GM12875 (cell line): ENCODE data around the gene RPUSD4.

Experiments
- H3K4me3 ChIP-seq: one replicate; pipeline ENCODE4 v1.5.1; 2011; ENCODE audit warnings: low read depth, low read length, control low read depth
- TF ChIP-seq, protein P1 (sequence below): IDR thresholded peaks from 2 replicates; pipeline ENCODE4 v1.5.1; 2011; ENCODE audit warnings: low read depth, mild to moderate bottlenecking, control low read depth, inconsistent platforms, low read length, moderate library complexity, borderline replicate concordance; ENCODE audit not compliant: insufficient read depth

Gene RPUSD4

DNA sequence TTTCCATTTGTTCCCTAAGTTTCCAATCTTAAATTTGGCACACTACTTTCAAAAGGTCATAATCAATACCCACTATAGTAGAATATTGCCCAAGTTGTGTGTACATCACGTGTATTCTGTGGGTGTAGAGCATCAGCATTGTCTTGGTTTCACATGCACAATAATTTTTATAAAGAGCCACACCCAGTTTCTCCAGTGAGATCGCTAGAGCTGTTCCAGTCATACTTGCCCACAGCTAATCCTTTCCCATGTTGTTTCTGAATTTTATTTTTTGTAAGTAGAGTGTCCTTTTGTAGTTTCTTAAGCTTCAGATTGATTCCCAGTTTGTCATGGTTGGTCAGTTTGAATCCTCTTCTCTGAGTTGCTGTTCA lies 13.8 kb upstream of the RPUSD4 start:
- H3K4me3 ChIP-seq: no peak overlapping the region
- TF ChIP-seq, protein P1, sequence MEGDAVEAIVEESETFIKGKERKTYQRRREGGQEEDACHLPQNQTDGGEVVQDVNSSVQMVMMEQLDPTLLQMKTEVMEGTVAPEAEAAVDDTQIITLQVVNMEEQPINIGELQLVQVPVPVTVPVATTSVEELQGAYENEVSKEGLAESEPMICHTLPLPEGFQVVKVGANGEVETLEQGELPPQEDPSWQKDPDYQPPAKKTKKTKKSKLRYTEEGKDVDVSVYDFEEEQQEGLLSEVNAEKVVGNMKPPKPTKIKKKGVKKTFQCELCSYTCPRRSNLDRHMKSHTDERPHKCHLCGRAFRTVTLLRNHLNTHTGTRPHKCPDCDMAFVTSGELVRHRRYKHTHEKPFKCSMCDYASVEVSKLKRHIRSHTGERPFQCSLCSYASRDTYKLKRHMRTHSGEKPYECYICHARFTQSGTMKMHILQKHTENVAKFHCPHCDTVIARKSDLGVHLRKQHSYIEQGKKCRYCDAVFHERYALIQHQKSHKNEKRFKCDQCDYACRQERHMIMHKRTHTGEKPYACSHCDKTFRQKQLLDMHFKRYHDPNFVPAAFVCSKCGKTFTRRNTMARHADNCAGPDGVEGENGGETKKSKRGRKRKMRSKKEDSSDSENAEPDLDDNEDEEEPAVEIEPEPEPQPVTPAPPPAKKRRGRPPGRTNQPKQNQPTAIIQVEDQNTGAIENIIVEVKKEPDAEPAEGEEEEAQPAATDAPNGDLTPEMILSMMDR: no peak

DNA sequence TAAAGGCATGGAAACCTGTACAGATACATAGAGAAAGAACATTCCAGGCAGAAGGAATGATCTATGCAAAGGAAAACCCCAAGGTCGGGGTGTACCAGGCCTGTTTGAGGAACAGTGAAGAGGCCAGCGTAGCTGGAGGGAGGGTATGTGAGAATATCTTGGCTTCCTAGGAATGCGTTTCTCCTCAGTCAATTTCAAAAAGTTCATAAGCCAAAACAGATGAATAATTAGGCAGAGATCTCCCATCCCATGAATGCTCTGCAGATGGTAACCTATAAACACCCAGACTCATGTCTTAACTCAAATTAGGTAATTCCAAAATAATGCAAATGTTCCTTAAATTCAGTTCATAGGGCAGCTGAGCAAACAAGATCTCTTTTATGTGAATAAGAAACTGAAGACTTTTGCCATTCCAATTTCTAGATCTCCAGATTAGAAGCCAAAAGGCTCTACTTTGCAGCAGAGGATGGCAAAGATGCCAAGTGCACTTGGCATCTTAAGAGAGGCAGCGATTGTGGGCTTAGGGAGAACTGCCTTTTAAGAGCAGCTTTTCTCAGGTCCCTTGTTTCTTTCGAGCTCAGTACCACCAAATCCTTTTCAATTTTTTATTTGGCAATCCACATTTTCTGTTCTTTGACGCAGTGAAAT lies 13.3 kb upstream of the RPUSD4 start:
- TF ChIP-seq, protein P1: no peak
- no peak overlapping the region for H3K4me3 ChIP-seq

DNA sequence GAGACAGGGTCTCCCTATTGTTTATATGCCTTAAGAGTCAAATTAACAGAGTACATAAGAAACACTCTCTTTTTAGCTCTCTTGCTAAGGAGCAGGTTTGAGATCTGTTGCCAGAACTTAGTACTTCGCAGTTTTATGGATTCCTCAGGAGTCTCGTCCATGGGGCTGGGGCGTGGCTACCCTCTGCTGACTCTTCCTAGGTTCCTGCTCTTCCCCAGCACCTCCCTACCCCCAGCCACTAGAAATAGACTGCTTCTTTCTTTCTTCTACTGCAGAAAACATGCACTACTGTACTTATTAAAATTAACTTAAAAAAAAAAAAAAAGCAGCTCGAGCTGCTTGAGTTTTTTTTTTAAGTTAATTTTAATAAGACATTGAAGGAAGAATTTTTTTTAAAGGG lies 8.1 kb upstream of the RPUSD4 start:
- TF ChIP-seq, protein P1: no peak
- no peak overlapping the region for H3K4me3 ChIP-seq

DNA sequence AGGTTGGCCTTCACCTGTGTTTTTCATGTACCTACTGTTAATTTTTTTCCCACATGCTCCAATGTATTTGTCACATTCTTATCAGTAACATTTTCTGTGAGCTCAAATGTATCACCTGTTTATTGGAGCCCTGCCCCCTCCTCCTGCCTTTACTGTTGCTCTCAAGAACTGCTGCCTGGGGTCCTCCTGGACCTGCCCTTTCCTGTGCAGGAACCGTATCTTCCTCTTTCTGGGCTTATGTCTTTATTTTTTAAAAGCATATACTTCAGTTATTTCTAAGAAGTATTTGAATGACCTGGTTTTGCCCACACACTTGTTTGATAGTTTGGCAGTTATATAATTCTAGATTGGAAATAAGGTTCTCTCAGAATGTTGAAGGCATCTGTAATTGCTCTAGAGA lies 6.0 kb upstream of the RPUSD4 start:
- TF ChIP-seq, protein P1: no peak
- no peak overlapping the region for H3K4me3 ChIP-seq

DNA sequence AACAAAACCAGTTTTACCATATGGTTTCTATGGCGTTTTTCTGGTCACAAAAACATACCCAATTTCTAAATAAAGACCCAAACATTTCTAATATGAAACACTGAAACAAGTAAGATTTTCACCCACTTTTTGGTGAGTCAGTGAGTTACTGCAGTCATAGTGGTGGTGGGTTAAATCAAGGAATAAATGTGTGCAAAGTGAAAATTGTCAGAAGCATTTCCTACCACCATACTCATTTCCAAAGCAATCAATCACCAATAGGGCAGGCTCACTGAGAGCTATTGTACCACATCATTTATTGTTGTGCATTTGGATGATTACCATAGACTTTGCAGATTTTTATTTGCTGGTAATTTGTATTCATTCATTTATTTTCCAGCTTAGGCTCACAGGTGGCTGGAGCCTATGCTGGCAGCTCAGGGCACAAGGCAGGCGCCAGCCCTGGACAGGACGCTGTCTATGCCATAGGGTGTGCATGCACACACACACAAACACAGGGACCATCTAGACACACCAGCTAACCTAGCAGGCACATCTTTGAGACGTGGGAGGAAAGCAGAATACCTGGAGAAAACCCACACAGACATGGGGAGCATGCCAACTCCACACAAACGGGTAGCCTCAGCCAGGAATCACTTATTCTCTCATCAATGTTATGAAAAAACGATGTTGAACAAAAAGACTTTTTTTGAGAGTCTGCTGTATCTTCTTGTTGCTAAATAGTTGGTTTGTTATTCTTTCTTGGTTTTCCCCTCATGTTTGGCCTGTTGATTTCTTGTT lies 5.3 kb upstream of the RPUSD4 start:
- TF ChIP-seq, protein P1: no peak
- no peak overlapping the region for H3K4me3 ChIP-seq

DNA sequence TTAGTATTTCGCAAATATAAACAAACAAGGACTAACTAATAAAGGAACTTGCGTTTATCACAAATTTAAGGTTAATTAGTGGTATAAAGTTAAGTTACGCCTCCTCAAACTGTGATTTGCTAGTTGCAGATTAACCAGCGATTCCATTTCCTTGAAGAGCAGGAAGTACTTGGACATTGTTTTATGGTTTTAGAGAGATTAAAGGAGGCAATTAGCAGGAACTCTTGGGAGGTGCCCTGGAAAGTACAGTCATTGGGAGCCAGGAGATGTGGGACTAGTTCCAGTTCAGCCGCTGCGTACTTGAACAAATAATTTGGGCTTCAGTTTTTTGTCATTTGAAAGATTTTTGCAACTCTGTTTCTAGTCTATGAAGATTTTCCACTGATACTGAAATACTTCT lies 3.4 kb upstream of the RPUSD4 start:
- no peak overlapping the region for H3K4me3 ChIP-seq
- TF ChIP-seq, protein P1: no peak

DNA sequence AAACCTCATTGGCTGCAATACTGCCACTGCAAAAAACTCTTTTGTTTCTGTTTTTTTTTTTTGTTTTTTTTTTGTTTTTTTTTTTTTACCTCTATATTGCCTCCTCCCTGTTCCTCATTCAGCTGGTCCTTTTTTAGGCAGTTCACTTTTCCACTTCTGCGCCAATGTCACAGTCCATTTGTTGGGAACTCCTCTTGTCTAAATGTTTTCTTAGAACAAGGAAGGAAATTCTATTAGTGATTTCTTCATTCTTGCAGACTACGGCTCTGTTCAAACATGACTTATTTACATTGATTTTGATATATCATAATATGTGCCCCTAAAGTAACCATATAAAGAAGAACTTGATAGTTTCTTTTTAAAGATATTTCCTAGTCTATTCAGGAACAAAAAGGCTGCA lies 3.0 kb upstream of the RPUSD4 start:
- TF ChIP-seq, protein P1: no peak
- H3K4me3 ChIP-seq: no peak overlapping the region
